ENCODE results near the gene ZIM2. TPM values are rescaled to one million over a fixed set of nuclear protein-coding genes. Genes with fewer than 3 reads are reported as not detected.

Gene ZIM2
- total and polyA plus RNA-seq, 2 donors: 0.05 to 0.09 TPM

DNA sequence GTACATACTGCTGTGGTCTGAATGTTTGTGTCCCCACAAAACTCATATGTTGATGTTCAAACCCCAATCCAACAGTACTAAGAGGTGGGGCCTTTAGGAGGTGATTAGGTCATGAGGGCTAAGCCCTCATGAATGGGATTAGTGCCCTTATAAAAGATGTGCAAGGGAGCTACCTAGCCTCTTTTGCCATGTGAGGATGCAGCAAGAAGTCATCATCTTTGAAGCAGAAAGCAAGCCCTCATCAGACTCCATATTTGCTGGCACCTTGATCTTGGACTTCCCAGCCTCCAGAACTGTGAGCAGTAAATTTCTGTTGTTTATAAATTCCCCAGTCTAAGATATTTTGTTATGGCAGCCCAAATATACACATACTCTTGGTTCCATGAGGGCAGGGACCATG is 33.9 kb downstream of the ZIM2 start:
- Histone ChIP-seq H3K36me3 (ENCODE audit: control insufficient read depth in 2 of 2, insufficient read depth in 2 of 2, low read length in 1 of 2) (no peaks in the 10 kb centered on the region), H3K27ac (ENCODE audit: low read depth in 1 of 2, low read length in 1 of 2) (no peak overlapping the region), H3K27me3 (ENCODE audit: control insufficient read depth in 2 of 2, insufficient read depth in 1 of 2, low read length in 1 of 2) (no peaks in the 10 kb centered on the region), H3K4me1 (ENCODE audit: control insufficient read depth in 2 of 2, insufficient read depth in 2 of 2, low read length in 2 of 2) (no peaks in the 10 kb centered on the region), H3K9me3 (ENCODE audit: control insufficient read depth in 2 of 2, insufficient read depth in 1 of 2, low read length in 1 of 2) (peaks cover 2 to 21% of the 10 kb centered on the region in 2 donors), H3K4me3 (ENCODE audit: low read length in 2 of 2) (no peak overlapping the region)
- DNase-seq (ENCODE audit: low read depth in 6 of 9, low spot score in 9 of 9): no peak

DNA sequence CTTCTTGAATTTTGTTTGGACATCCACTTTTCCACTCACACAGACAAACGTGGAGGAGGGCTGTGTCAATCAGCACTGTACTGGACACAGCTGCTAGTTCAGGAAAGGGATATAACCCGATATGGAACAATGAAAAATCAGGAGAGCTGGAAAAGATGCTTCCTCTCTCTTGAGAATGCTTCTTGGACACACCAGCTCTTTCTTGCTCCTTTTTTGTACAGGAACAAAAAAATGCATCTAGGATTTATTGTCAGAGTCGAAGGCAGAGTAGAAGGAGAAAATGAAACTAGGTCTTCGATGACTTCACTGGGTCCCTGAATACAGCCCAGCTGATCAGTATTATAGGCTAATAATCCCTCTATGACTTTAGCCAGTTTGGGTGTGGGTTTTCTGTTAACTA is 62.2 kb downstream of the ZIM2 start:
- no peaks in the 10 kb centered on the region for H3K36me3 ChIP-seq (ENCODE audit: control insufficient read depth in 2 of 2, insufficient read depth in 2 of 2, low read length in 1 of 2)
- H3K4me3 ChIP-seq (ENCODE audit: low read length in 2 of 2): no peak overlapping the region
- peaks cover 0 to 1% of the 10 kb centered on the region in 2 donors for H3K9me3 ChIP-seq (ENCODE audit: control insufficient read depth in 2 of 2, insufficient read depth in 1 of 2, low read length in 1 of 2)
- no peaks in the 10 kb centered on the region for H3K4me1 ChIP-seq (ENCODE audit: control insufficient read depth in 2 of 2, insufficient read depth in 2 of 2, low read length in 2 of 2)
- no peaks in the 10 kb centered on the region for H3K27me3 ChIP-seq (ENCODE audit: control insufficient read depth in 2 of 2, insufficient read depth in 1 of 2, low read length in 1 of 2)
- no peak overlapping the region for H3K27ac ChIP-seq (ENCODE audit: low read depth in 1 of 2, low read length in 1 of 2)
- 90% methylated on average over 4 of the region's 4 CpGs for WGBS
- no peak for DNase-seq (ENCODE audit: low read depth in 6 of 9, low spot score in 9 of 9)

GRCh38 chr19:56769650-56770049 is 70.9 kb downstream of the ZIM2 start:
- DNase-seq (ENCODE audit: low read depth in 6 of 9, low spot score in 9 of 9): no peak
- Histone ChIP-seq H3K27ac (ENCODE audit: low read depth in 1 of 2, low read length in 1 of 2) (no peak overlapping the region), H3K4me1 (ENCODE audit: control insufficient read depth in 2 of 2, insufficient read depth in 2 of 2, low read length in 2 of 2) (no peaks in the 10 kb centered on the region), H3K4me3 (ENCODE audit: low read length in 2 of 2) (no peak overlapping the region), H3K36me3 (ENCODE audit: control insufficient read depth in 2 of 2, insufficient read depth in 2 of 2, low read length in 1 of 2) (no peaks in the 10 kb centered on the region), H3K9me3 (ENCODE audit: control insufficient read depth in 2 of 2, insufficient read depth in 1 of 2, low read length in 1 of 2) (peaks cover 4 to 15% of the 10 kb centered on the region in 2 donors), H3K27me3 (ENCODE audit: control insufficient read depth in 2 of 2, insufficient read depth in 1 of 2, low read length in 1 of 2) (no peaks in the 10 kb centered on the region)
- WGBS: 94% methylated on average over 4 of the region's 4 CpGs

- DNase-seq (ENCODE audit: low read depth in 6 of 9, low spot score in 9 of 9): peak; percentile 3 to 41 (median 11)
- H3K4me3 ChIP-seq (ENCODE audit: low read length in 2 of 2): peak overlapping the region in 1 of 2 donors; percentile 34
- H3K27me3 ChIP-seq (ENCODE audit: control insufficient read depth in 2 of 2, insufficient read depth in 1 of 2, low read length in 1 of 2): no peaks in the 10 kb centered on the region
- no peak overlapping the region for H3K27ac ChIP-seq (ENCODE audit: low read depth in 1 of 2, low read length in 1 of 2)
- peaks cover 8 to 20% of the 10 kb centered on the region in 2 donors for H3K9me3 ChIP-seq (ENCODE audit: control insufficient read depth in 2 of 2, insufficient read depth in 1 of 2, low read length in 1 of 2)
- no peaks in the 10 kb centered on the region for H3K4me1 ChIP-seq (ENCODE audit: control insufficient read depth in 2 of 2, insufficient read depth in 2 of 2, low read length in 2 of 2)
- WGBS: 7% methylated on average over 28 of the region's 28 CpGs
- no peaks in the 10 kb centered on the region for H3K36me3 ChIP-seq (ENCODE audit: control insufficient read depth in 2 of 2, insufficient read depth in 2 of 2, low read length in 1 of 2)
These were observed 75.4 kb downstream of the ZIM2 start for GRCh38 chr19:56765137-56765536.

DNA sequence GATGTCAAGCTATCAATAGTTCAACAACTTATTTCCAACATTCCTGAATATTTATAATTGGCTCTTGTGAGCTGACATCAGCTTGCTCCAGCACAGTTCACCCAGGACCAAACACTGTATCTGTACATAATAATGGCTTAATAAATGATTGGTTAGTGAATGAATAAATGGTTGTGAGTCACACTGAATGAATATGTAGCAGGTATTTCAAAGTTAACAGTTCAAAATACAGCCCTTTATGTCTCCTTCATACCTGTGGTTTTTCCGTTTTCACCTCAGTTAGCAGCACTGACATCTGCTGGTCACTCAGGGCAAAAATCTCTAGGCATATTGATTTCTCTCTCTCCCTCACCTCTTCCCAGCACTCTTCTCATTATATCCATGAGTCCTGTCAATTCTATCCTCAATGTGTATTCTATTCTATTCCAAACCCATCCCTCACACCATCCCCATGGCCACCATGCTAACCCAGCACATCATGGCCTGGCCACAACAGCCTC is 76.3 kb downstream of the ZIM2 start:
- 78% methylated on average over 1 of the region's 1 CpG for WGBS
- no peaks in the 10 kb centered on the region for H3K4me1 ChIP-seq (ENCODE audit: control insufficient read depth in 2 of 2, insufficient read depth in 2 of 2, low read length in 2 of 2)
- H3K27me3 ChIP-seq (ENCODE audit: control insufficient read depth in 2 of 2, insufficient read depth in 1 of 2, low read length in 1 of 2): no peaks in the 10 kb centered on the region
- peaks cover 9 to 29% of the 10 kb centered on the region in 2 donors for H3K9me3 ChIP-seq (ENCODE audit: control insufficient read depth in 2 of 2, insufficient read depth in 1 of 2, low read length in 1 of 2)
- no peak for DNase-seq (ENCODE audit: low read depth in 6 of 9, low spot score in 9 of 9)
- no peaks in the 10 kb centered on the region for H3K36me3 ChIP-seq (ENCODE audit: control insufficient read depth in 2 of 2, insufficient read depth in 2 of 2, low read length in 1 of 2)
- H3K27ac ChIP-seq (ENCODE audit: low read depth in 1 of 2, low read length in 1 of 2): no peak overlapping the region
- H3K4me3 ChIP-seq (ENCODE audit: low read length in 2 of 2): no peak overlapping the region

GRCh38 chr19:56760842-56761241 is 79.7 kb downstream of the ZIM2 start:
- Histone ChIP-seq H3K9me3 (ENCODE audit: control insufficient read depth in 2 of 2, insufficient read depth in 1 of 2, low read length in 1 of 2) (peaks cover 7 to 27% of the 10 kb centered on the region in 2 donors), H3K4me3 (ENCODE audit: low read length in 2 of 2) (no peak overlapping the region), H3K4me1 (ENCODE audit: control insufficient read depth in 2 of 2, insufficient read depth in 2 of 2, low read length in 2 of 2) (no peaks in the 10 kb centered on the region), H3K27ac (ENCODE audit: low read depth in 1 of 2, low read length in 1 of 2) (no peak overlapping the region), H3K36me3 (ENCODE audit: control insufficient read depth in 2 of 2, insufficient read depth in 2 of 2, low read length in 1 of 2) (no peaks in the 10 kb centered on the region), H3K27me3 (ENCODE audit: control insufficient read depth in 2 of 2, insufficient read depth in 1 of 2, low read length in 1 of 2) (no peaks in the 10 kb centered on the region)
- DNase-seq (ENCODE audit: low read depth in 6 of 9, low spot score in 9 of 9): no peak
- WGBS: 97% methylated on average over 10 of the region's 10 CpGs

- WGBS: 89% methylated on average over 8 of the region's 8 CpGs
These were observed 81.0 kb downstream of the ZIM2 start for GRCh38 chr19:56759531-56759930.

GRCh38 chr19:56751078-56751489 is 89.4 kb downstream of the ZIM2 start:
- 20% methylated on average over 6 of the region's 6 CpGs for whole genome bisulfite sequencing
- Histone ChIP-seq H3K36me3 (ENCODE audit: control insufficient read depth in 2 of 2, insufficient read depth in 2 of 2, low read length in 1 of 2) (no peaks in the 10 kb centered on the region), H3K27ac (ENCODE audit: low read depth in 1 of 2, low read length in 1 of 2) (no peak overlapping the region), H3K27me3 (ENCODE audit: control insufficient read depth in 2 of 2, insufficient read depth in 1 of 2, low read length in 1 of 2) (no peaks in the 10 kb centered on the region), H3K4me3 (ENCODE audit: low read length in 2 of 2) (no peak overlapping the region), H3K9me3 (ENCODE audit: control insufficient read depth in 2 of 2, insufficient read depth in 1 of 2, low read length in 1 of 2) (peaks cover 0 to 2% of the 10 kb centered on the region in 2 donors), H3K4me1 (ENCODE audit: control insufficient read depth in 2 of 2, insufficient read depth in 2 of 2, low read length in 2 of 2) (no peaks in the 10 kb centered on the region)
- no peak for DNase-seq (ENCODE audit: low read depth in 6 of 9, low spot score in 9 of 9)

More at GRCh38 chr19:56759531-56759930, 81.0 kb downstream of the ZIM2 start:
- H3K4me3 ChIP-seq (ENCODE audit: low read length in 2 of 2): no peak overlapping the region
- H3K4me1 ChIP-seq (ENCODE audit: control insufficient read depth in 2 of 2, insufficient read depth in 2 of 2, low read length in 2 of 2): no peaks in the 10 kb centered on the region
- H3K36me3 ChIP-seq (ENCODE audit: control insufficient read depth in 2 of 2, insufficient read depth in 2 of 2, low read length in 1 of 2): no peaks in the 10 kb centered on the region
- peaks cover 5 to 14% of the 10 kb centered on the region in 2 donors for H3K9me3 ChIP-seq (ENCODE audit: control insufficient read depth in 2 of 2, insufficient read depth in 1 of 2, low read length in 1 of 2)
- H3K27ac ChIP-seq (ENCODE audit: low read depth in 1 of 2, low read length in 1 of 2): no peak overlapping the region
- DNase-seq (ENCODE audit: low read depth in 6 of 9, low spot score in 9 of 9): no peak
- no peaks in the 10 kb centered on the region for H3K27me3 ChIP-seq (ENCODE audit: control insufficient read depth in 2 of 2, insufficient read depth in 1 of 2, low read length in 1 of 2)

DNA sequence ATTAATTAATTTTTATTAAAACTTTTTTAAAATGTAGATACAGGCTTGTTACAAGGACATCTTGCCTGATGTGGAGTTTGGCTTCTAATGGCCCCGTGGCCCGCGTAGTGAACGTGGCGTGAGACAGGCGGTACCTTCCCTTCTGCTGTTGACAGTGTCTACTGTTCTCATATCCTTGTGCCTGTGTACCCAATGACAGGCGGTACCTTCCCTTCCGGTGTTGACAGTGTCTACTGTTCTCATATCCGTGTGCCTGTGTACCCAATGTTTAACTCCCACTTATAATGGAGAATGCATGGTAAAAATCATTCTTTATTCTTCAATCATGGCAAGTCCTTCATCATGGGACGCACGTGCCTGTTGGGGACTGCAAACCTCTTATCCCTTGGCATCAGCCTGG is 89.9 kb downstream of the ZIM2 start:
- Histone ChIP-seq H3K27ac (ENCODE audit: low read depth in 1 of 2, low read length in 1 of 2) (no peak overlapping the region), H3K27me3 (ENCODE audit: control insufficient read depth in 2 of 2, insufficient read depth in 1 of 2, low read length in 1 of 2) (no peaks in the 10 kb centered on the region), H3K36me3 (ENCODE audit: control insufficient read depth in 2 of 2, insufficient read depth in 2 of 2, low read length in 1 of 2) (no peaks in the 10 kb centered on the region), H3K4me3 (ENCODE audit: low read length in 2 of 2) (no peak overlapping the region), H3K4me1 (ENCODE audit: control insufficient read depth in 2 of 2, insufficient read depth in 2 of 2, low read length in 2 of 2) (no peaks in the 10 kb centered on the region), H3K9me3 (ENCODE audit: control insufficient read depth in 2 of 2, insufficient read depth in 1 of 2, low read length in 1 of 2) (peaks cover 0 to 2% of the 10 kb centered on the region in 2 donors)
- 80% methylated on average over 11 of the region's 11 CpGs for WGBS
- no peak for DNase-seq (ENCODE audit: low read depth in 6 of 9, low spot score in 9 of 9)
